Epidermal melanocyte (primary cell): Measurements from ENCODE around the gene PDK2.

Experiments used
- DNase-seq: peaks from one replicate; pipeline ENCODE4 v3.0.0; 2011; ENCODE audit warnings: low spot score; ENCODE audit not compliant: insufficient read length

PDK2 gene

DNA sequence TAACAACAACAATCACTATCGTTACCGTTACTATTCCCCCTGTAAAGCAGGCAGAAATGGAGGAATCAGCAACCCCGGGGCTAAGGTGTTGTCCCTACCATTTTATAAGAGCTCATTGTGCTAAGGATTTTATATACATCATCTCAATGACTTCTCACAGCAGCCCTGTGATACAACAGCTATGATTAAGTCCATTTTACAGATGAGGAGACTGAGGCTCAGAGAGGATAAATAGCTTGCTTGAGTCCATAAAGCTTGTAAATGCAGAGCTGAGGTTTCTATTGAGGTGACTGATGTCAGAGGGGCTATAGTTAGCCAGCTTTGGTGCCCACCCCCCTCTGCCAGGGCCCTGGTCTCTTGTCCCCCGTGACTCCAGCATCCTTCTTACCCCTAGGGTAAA is 16.7 kb upstream of the PDK2 start:
- no peak for DNase-seq

DNA sequence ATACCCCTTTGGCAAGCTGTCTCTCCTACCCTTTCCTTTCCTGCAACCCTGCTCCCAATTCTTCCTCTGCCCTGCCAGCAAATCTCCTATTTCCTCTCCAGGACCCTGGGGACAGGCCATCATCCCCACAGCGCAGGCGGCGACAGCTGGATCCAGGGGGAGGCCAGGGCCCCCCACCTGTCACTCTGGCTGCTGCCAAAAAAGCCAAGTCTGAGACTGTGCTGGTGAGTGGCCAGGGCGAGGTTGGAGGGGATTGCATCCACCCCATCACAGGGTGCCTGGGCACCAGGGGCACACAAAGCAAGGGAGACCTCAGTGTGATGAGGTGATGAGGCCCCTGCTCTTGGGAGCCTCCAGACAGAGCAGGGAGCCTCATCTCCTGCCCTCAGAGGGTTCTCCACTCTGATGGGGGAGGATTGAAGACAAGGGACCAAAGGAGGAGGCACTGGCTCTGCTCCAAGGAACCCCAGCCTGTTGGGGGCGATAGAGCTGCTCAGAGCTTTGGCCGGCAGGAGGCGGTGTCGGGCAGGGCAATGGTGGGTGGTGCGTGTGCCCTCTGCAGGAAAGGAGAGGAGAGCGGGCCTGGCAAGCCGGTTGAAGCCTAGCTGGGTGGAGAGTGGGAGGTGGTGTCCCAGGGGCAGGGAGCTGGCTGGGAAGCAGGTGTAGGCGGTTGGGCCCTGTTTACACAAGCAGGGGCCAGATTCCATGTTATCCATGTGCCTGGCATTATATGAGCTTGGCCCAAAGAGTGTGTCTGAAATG is 15.6 kb upstream of the PDK2 start:
- no peak for DNase-seq

DNA sequence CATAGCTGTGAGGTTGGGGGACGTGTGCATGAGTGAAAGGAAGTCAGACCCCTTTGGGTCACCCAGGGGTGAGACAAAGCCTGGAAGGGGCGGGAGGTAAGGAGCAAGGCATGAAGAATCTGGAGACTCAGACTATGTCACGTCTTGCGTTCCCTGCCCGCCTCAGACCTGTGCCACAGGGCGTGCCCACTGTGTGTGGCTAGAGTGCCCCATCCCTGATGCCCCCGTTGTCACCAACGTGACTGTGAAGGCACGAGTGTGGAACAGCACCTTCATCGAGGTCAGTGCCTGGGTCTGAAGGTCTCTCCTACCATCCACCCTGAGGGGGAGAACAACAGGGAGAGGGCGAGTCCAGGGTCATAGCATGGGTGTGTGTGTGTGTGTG is 15.1 kb upstream of the PDK2 start:
- DNase-seq, result no peak

DNA sequence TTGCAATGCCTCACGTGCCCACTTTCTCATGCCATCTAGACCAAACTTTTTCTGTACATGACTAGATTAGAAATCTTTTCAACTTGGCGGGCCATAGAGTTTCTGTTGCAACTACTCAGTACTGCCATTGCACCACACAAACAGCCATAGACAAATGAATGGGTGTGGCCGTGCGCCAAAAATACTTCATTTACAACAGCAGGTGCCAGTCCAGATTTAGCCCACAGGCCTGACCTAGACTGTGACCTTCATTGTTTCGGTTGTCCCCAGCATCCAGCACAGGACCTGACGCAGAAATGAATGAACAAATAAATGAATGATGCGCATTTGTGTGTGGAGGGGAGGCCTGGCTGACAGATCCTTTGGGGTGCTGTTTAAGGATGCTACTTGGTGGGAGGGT is 14.3 kb upstream of the PDK2 start:
- DNase-seq, result no peak

DNA sequence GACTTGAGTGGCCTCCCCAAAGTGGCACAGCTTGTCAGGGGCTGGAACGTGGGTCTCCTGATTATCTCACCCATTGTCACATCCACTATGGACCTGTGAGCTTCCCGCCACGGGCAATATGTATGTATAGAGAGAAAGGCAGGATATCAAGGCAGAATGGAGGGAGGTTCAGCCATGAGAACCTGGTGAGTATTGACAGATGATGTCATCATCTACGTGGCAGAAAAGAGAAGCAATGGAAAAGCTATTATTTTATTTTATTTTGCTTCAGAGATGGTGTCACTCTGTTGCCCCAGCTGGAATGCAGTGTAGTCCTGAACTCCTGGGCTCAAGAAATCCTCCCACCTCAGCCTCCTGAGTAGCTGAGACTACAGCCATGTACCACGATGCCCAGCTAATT is 13.4 kb upstream of the PDK2 start:
- no peak for DNase-seq

DNA sequence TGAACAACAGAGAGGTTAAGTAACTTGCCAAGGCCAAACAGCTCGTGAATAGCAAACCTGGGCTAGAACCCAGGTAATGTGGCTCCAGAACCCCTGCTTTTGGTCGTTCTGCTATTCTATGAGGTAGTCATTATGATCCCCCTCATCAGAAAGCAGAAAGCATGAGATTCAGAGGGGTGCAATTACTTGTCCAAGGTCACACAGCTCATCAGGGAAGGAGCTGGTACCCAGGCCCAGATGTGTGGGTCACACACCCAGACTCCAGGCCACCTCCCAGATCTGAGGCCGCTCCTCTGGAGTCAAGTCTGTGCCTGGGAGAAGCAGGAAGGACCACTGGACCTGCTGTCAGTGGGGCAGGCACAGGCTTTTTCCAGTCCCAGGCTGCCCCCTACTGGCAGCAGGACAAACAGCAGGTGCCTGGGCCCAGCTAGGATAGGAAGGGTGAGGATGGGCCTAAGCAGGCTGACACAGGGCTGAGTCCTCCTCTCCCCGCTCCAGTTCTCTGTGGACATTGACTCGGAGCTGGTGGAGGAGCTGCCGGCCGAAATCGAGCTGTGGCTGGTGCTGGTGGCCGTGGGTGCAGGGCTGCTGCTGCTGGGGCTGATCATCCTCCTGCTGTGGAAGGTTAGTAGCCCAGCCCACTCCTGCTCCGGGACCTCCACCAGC is 7.8 kb upstream of the PDK2 start:
- peak; percentile 91 for DNase-seq

DNA sequence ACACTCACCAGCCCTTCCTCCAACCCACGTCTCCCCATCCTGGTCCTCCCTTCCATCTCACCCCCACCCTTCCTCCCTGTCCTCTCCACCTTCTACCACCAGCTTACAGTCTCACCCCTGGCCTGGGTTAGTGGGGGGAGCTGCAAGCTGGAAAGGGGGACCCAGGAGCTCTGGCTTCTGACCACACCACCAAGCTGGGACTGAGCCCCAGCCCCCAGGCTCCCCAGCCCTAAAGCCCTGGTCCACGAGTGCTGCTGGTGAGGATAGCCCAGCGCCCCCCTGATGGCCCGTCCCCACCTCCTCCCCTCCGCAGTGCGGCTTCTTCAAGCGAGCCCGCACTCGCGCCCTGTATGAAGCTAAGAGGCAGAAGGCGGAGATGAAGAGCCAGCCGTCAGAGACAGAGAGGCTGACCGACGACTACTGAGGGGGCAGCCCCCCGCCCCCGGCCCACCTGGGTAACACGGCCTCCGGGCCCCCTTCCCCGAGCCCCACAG is 7.2 kb upstream of the PDK2 start:
- no peak for DNase-seq

DNA sequence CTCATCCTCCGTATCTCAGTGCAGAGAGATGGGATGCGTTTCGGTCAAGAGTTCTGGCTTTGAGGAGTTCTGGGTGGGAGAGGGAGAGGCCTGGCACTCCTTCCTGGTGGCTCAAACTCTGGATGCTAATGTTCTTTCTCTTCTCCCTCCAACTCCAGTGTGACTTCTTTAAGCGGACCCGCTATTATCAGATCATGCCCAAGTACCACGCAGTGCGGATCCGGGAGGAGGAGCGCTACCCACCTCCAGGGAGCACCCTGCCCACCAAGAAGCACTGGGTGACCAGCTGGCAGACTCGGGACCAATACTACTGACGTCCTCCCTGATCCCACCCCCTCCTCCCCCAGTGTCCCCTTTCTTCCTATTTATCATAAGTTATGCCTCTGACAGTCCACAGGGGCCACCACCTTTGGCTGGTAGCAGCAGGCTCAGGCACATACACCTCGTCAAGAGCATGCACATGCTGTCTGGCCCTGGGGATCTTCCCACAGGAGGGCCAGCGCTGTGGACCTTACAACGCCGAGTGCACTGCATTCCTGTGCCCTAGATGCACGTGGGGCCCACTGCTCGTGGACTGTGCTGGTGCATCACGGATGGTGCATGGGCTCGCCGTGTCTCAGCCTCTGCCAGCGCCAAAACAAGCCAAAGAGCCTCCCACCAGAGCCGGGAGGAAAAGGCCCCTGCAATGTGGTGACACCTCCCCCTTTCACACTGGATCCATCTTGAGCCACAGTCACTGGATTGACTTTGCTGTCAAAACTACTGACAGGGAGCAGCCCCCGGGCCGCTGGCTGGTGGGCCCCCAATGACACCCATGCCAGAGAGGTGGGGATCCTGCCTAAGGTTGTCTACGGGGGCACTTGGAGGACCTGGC is 6.0 kb upstream of the PDK2 start:
- no peak for DNase-seq

DNA sequence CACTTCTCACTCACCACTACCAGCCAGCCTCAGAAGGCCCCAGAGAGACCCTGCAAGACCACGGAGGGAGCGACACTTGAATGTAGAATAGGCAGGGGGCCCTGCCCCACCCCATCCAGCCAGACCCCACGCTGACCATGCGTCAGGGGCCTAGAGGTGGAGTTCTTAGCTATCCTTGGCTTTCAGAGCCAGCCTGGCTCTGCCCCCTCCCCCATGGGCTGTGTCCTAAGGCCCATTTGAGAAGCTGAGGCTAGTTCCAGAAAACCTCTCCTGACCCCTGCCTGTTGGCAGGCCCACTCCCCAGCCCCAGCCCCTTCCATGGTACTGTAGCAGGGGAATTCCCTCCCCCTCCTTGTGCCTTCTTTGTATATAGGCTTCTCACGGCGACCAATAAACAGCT is 5.1 kb upstream of the PDK2 start:
- DNase-seq, result no peak

DNA sequence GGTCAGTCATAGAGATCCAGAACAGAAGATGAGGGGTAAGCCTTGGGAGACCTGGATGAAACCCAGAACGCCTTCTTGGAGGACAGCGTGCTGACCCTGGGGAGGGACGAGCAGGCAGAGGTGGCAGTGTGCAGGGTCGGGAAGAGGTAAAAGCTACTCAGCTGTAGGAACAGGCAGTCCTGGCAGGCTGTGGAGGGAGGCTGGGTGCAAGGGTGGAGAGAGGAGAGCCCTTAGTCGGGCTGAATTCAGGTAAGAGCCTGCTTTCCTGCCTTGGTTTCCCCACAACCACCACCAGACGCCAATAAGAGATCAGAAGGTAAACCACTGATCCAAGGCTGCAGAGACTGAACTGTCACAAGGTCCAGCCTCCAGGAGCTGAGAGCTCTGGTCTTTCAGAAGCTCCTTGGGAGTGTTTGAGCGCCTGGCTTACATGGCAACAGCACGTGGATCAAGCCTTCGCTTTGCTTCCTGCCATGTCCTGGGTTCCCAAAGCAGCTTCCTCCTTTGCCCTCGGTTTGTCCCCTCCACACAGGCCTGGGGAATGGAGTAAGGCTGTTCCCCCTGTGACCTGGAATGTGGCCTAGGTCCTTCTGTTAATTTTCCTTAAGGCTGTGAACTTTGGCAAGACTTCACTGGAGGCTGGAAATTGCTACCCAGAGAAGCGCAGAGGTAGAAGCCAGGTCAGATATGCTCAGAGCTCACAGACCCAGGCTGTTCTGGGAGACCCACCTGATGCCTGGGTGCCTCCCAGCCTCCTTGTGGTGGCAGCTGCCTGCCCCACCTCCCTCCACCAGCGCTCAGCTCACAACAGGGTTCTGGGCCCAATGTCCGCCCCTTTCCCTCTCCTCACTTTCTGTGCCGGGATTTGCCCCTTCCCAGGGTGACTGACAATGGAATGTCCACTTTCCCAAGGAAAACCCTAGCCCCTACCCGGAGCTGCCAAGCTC is 3.9 kb upstream of the PDK2 start:
- no peak for DNase-seq

DNA sequence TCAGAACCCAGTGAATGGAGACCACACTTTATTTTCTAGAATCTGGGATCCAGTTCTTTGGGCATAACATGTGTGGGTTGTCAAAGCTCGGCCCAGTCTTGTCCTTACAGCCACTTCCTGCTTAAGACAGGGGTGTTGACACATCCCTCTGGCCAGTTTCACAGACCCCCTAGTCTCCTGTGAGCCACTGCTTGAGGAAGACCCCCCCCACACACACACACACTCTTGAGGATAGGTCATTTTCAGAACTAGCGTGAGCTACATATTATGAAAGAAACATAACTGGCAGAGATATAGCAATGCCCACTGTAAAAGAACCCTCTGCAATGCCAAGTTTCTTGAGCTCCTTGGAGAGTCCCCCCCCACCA is 3.2 kb upstream of the PDK2 start:
- DNase-seq, result no peak

DNA sequence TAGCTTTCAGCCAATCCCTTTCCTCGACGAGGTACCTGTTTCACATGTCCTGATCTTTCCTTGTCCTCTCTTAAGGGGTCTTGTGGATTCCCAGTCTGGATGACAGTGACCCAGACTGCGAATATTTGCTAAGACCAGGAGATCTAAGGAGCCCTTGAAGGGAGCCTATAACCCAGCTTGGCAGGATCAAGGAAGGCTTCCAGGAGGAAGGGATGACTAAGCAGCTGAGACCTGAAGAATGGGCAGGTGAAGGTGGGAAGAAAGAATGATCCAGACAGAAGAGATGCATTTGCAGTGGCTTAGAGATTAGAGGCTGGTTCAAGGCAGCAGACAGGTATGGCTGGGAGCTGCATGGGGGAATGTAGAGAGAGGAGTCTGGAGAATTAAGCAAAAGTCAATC is 1.9 kb upstream of the PDK2 start:
- DNase-seq, result no peak

DNA sequence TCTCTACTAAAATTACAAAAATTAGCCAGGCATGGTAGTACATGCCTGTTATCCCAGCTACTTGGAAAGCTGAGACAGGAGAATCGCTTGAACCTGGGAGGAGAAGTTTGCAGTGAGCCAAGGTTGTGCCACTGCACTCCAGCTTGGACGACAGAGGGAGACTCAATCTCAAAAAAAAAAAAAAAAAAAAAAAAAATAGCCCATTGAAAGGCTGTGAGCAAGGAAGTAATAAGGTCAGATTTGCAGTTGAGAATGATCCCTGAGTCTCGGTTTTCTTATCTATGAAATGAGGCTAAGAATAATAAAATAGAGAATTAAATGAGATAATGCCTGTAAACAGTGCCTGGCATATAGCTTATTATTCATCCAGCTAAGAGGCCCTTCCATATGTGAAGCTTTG is 1.3 kb upstream of the PDK2 start:
- DNase-seq, result no peak

DNA sequence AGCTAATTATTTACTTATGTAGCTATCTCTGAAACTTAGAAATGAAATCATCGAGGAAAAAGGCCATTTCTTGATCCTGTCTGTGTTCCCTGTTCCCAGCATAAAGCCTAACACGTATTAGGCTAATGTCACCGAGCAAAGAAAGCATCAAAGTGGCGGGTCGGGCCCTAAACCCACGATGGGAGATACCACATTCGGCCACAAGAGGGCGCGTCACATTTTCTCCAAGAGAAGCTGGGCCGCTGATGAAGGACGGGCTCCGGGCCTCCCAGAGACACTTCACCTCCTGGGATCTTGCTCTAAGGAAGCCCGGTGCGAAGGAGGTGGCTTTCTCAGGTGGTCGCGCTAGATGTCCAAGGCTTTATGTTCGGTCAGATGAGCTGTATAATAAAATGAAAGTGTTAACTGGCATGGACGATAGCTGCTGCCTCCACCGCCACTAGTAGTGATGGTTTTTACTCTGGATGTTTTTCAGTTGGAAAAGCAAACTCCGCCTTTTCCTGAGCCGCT is 853 bp upstream of the PDK2 start:
- DNase-seq, result peak; percentile 74

DNA sequence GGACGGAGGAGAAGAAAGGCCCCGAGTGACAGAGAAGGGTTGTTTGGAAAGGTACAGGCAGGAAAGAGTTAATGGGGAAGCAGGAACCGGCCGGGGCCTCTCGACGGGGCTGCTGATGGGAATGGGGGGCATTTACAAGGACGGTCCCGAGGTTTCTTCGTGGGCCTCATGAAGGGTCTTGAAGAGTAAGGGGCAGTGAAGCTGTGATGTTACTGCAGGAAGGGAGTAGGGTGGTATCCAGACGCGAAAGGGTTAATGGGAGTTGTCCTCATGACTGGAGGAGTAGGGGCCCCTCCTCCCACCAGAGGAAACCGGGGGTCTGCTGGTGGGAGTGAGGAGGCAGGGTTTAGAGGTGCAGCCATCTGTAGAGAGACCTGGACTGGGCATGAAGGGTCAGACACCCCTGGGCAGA is 481 bp downstream of the PDK2 start:
- DNase-seq, result no peak

DNA sequence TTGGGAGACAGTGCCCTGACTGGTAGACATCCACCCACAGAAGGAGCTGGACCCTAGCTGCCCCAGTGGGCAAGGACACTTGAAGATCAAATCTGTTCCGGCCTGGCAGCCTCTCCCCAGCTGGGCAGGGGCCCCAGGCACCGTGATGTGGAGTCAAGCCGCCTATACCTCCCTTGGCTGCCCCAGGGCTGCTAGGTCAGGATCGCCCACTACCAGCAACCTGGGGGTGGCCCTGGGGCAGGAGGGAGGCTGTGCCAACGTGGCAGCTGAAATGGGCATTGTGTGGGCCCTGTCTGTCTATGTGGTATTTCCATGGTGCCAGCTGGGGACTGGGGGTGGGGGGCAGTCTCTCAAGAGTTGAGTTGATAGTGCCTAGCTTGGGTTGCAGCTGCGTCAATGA is 941 bp downstream of the PDK2 start:
- no peak for DNase-seq

DNA sequence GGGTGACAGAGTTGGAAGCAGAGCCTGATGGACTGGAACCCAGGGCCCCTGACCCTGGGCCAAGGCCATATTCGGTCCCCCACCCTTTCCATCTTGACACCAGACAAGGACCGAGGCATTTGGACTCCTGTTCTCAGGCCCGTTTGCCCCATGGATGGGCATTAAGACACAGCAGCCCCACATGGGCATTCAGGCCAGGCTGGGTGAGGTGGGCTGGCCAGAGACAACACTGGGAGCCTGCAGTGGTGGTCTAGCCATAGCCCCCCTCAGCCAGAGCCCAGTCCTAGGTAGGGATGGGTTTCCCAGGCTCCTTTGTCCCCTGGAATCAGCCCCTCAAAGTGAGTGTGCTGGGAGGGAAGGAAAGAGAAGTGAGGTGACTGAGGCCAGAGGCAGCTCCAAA is 1.6 kb downstream of the PDK2 start:
- DNase-seq, result no peak

DNA sequence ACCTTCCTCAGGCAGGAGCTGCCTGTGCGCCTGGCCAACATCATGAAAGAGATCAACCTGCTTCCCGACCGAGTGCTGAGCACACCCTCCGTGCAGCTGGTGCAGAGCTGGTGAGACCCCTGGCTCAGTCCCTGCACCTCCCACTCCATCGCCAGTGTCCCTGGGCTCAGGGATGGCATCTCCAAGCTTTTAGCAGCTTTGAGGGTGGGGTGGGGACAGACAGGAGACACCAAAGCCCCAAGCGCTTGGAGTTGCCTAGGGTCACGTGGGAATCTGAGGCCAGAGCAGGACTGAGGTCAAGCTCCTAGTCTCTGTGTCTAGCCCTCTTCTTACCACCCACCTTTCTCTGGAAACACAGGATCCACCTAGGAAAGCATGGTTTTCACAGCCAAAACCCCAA is 2.3 kb downstream of the PDK2 start:
- no peak for DNase-seq

DNA sequence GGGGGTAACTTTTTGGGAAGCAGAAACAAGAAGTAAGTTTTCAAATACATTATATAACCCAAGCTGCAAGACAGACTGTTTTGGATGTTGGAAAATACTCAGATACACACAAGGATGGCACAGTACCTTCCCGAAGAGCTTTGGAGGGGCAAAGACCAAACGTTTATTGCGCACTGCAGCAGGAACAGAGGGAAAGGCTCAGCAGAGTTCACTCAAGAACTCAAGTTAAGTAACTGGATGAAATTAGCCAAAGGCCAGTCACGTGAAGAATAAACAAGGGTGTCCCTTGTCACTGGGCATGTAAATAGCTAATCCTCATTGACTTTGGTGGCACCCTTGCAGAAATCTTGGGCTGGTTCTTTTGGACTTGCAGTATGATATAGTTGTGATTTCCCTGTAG is 2.8 kb downstream of the PDK2 start:
- no peak for DNase-seq

DNA sequence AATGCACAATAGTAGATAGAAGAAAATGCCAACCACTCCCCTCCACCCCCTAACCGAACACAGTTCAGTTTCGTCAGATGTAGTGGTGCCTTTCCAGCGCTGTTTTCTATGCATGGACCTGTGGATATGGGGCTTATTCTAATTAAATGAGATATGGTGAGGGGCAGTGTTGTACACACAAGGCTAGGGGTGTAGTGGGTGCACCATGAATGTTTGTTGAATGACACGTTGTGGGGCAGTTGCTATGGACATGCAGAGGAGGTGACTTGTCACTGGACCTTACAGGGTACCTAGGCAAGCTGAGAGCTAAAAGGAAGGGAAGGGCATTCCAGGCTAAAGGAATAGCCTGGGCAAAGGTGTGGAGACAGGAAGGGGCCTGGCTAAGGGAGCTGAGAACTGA is 3.4 kb downstream of the PDK2 start:
- no peak for DNase-seq

DNA sequence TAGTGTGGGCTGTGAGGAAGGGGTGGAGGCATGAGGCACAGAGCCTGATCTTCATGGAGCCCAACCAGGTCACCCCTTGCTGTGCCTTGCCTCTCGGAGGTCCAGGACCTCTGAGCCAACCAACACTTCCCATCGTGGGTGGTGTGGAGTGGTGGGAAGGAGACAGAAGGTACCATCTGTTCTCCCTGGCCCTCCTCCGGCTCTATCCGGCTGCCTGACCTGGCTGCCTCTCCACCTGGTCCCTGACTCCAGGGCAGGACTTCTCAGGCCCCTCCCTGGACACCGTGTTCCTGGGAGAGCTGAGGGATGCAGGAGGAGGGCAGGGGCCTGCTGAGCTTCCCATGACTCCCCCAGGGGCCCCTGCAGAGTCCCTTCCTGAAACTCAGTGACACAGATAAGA is 3.9 kb downstream of the PDK2 start:
- no peak for DNase-seq
